SK-N-SH (cell line): Measurements from ENCODE around the gene KCNK4. TPM values are rescaled to one million over a fixed set of nuclear protein-coding genes. Genes with fewer than 3 reads are reported as not detected.
A peak's percentile ranks its signal among the peaks of the same experiment; 100 is the strongest.

Source experiments
- CTCF ChIA-PET: fragments of 300-600, 350-600 bp; formaldehyde crosslinking; extraction: SDS; loops from one replicate; lab custom pipeline; 2021; lab: Yijun Ruan, JAX
- POLR2A ChIA-PET: fragments of 350-600 bp; sonication (Branson Sonifier 250); formaldehyde crosslinking; extraction: SDS; loops from one replicate; lab custom pipeline; 2020; ENCODE audit warnings: antibody characterized with exemption, inconsistent platforms; lab: Yijun Ruan, JAX
- DNase-seq: peaks from one replicate; pipeline ENCODE4 v3.0.0; 2012
- H2AFZ ChIP-seq: fragments of 200-600 bp; sonication (generic); 2 replicates; pipeline ENCODE4 v1.8.1; 2016; ENCODE audit warnings: antibody characterized with exemption, mild to moderate bottlenecking, low read depth
- H3F3A ChIP-seq: fragments of 200-600 bp; sonication (generic); replicated peaks from 2 replicates; pipeline ENCODE3; 2016; ENCODE audit warnings: antibody characterized with exemption, mild to moderate bottlenecking; ENCODE audit not compliant: insufficient read depth
- H3K27ac ChIP-seq, 2 experiments: fragments of 200-500 bp in 1 of 2; fragments of 200-600 bp in 1 of 2; sonication (Bioruptor generic) in 1 of 2; sonication (generic), shearing (Covaris generic) in 1 of 2; 2 replicates each; pipeline versions ENCODE4 v1.5.1 to v1.6.1; 2014 to 2016; ENCODE audit warnings: low read depth in 2 of 2, inconsistent platforms in 1 of 2, low read length in 1 of 2, mild to moderate bottlenecking in 1 of 2, mixed read lengths in 1 of 2
- H3K27me3 ChIP-seq: fragments of 200-600 bp; sonication (generic), shearing (Covaris generic); 2 replicates; pipeline ENCODE4 v1.6.1; 2016; ENCODE audit warnings: mixed run types; ENCODE audit not compliant: insufficient read depth
- H3K36me3 ChIP-seq, 2 experiments: fragments of 200-500 bp in 1 of 2; fragments of 200-600 bp in 1 of 2; sonication (Bioruptor generic) in 1 of 2; sonication (generic) in 1 of 2; replicated peaks in 1 of 2; 2 replicates each; pipeline versions ENCODE3 to v1.5.1; 2014 to 2016; ENCODE audit warnings: low read length in 1 of 2, mild to moderate bottlenecking in 1 of 2; ENCODE audit not compliant: insufficient read depth in 2 of 2, control insufficient read depth in 1 of 2
- H3K4me1 ChIP-seq, 2 experiments: fragments of 200-500 bp in 1 of 2; fragments of 200-600 bp in 1 of 2; sonication (Bioruptor generic) in 1 of 2; sonication (generic), shearing (Covaris generic) in 1 of 2; 2 replicates each; pipeline versions ENCODE4 v1.5.1 to v1.6.1; 2014 to 2016; ENCODE audit warnings: low read depth in 1 of 2, low read length in 1 of 2, mixed run types in 1 of 2; ENCODE audit not compliant: insufficient read depth in 2 of 2, control insufficient read depth in 1 of 2
- H3K4me2 ChIP-seq: fragments of 200-600 bp; sonication (generic), shearing (Covaris generic); 2 replicates; pipeline ENCODE4 v1.6.1; 2017; ENCODE audit warnings: mixed run types
- H3K4me3 ChIP-seq, 2 experiments: fragments of 200-500 bp in 1 of 2; fragments of 200-600 bp in 1 of 2; sonication (Bioruptor generic) in 1 of 2; sonication (generic), shearing (Covaris generic) in 1 of 2; 2 replicates each; pipeline versions ENCODE4 v1.5.1 to v1.8.1; 2014 to 2016; ENCODE audit warnings: low read depth in 2 of 2, inconsistent platforms in 1 of 2, low read length in 1 of 2, mild to moderate bottlenecking in 1 of 2, mixed read lengths in 1 of 2, moderate library complexity in 1 of 2
- H3K79me2 ChIP-seq: fragments of 200-600 bp; sonication (generic); 2 replicates; pipeline ENCODE4 v1.8.1; 2017; ENCODE audit warnings: mild to moderate bottlenecking; ENCODE audit not compliant: insufficient read depth
- H3K9ac ChIP-seq: fragments of 200-600 bp; sonication (generic); 2 replicates; pipeline ENCODE4 v1.6.1; 2017; ENCODE audit warnings: mixed run types
- H3K9me2 ChIP-seq: fragments of 200-600 bp; sonication (generic); 2 replicates; pipeline ENCODE4 v1.6.1; 2017; ENCODE audit warnings: mixed run types
- H3K9me3 ChIP-seq: fragments of 200-600 bp; sonication (generic); 2 replicates; pipeline ENCODE4 v1.6.1; 2017; ENCODE audit warnings: mixed run types, mild to moderate bottlenecking, moderate library complexity
- H4K20me1 ChIP-seq: fragments of 200-600 bp; sonication (generic); 2 replicates; pipeline ENCODE4 v1.6.1; 2017; ENCODE audit warnings: mild to moderate bottlenecking, mixed run types; ENCODE audit not compliant: insufficient read depth
- CHD2 ChIP-seq: fragments of 150-350 bp; IDR thresholded peaks from 2 replicates; pipeline ENCODE4 v1.6.1; 2018; ENCODE audit warnings: low read length; ENCODE audit not compliant: partially characterized antibody
- EP300 ChIP-seq, 2 experiments: IDR thresholded peaks; 2 replicates each; pipeline versions ENCODE4 v1.4.0 to v1.6.1; 2012; ENCODE audit warnings: borderline replicate concordance in 1 of 2, low read depth in 1 of 2, low read length in 1 of 2
- EZH2phosphoT487 ChIP-seq: fragments of 200-600 bp; sonication (generic); IDR thresholded peaks from 2 replicates; pipeline ENCODE4 v1.6.1; 2017; ENCODE audit warnings: low read depth, mixed run types, mild to moderate bottlenecking, antibody characterized with exemption, moderate library complexity, borderline replicate concordance
- FOSL2 ChIP-seq: IDR thresholded peaks from 2 replicates; pipeline ENCODE4 v1.4.0; 2012; ENCODE audit warnings: low read depth, mild to moderate bottlenecking, moderate library complexity, borderline replicate concordance
- FOXJ3 ChIP-seq: sonication (generic); formaldehyde crosslinking; IDR thresholded peaks from 2 replicates; pipeline ENCODE4 v1.5.1; 2020; ENCODE audit warnings: mild to moderate bottlenecking, missing genetic modification reagents
- FOXM1 ChIP-seq: IDR thresholded peaks from 2 replicates; pipeline ENCODE4 v1.4.0; 2012; ENCODE audit warnings: low read depth, mild to moderate bottlenecking
- GABPA ChIP-seq: IDR thresholded peaks from 2 replicates; pipeline ENCODE4 v1.4.0; 2012; ENCODE audit warnings: low read depth, mild to moderate bottlenecking
- GATA2 ChIP-seq: sonication (generic); formaldehyde crosslinking; IDR thresholded peaks from 2 replicates; pipeline ENCODE4 v1.5.0; 2020; ENCODE audit warnings: mild to moderate bottlenecking, missing genetic modification reagents
- MXI1 ChIP-seq: IDR thresholded peaks from 2 replicates; pipeline ENCODE4 v1.6.1; 2012; ENCODE audit warnings: mild to moderate bottlenecking, low read depth, low read length, improper control_type of control experiment
- NFIC ChIP-seq: IDR thresholded peaks from 2 replicates; pipeline ENCODE4 v1.4.0; 2012; ENCODE audit warnings: borderline replicate concordance
- NRF1 ChIP-seq: IDR thresholded peaks from 2 replicates; pipeline ENCODE4 v1.6.1; 2012; ENCODE audit warnings: low read depth, mild to moderate bottlenecking, low read length
- POLR2AphosphoS5 ChIP-seq: IDR thresholded peaks from 2 replicates; pipeline ENCODE4 v1.6.1; 2012; ENCODE audit warnings: low read depth, low read length
- RAD21 ChIP-seq: IDR thresholded peaks from 2 replicates; pipeline ENCODE4 v1.6.1; 2012; ENCODE audit warnings: mild to moderate bottlenecking, low read length
- RFX5 ChIP-seq: IDR thresholded peaks from 2 replicates; pipeline ENCODE4 v1.6.1; 2012; ENCODE audit warnings: mild to moderate bottlenecking, improper control_type of control experiment, low read length
- TAF1 ChIP-seq: IDR thresholded peaks from 2 replicates; pipeline ENCODE4 v1.6.1; 2012; ENCODE audit warnings: low read depth, mild to moderate bottlenecking, low read length, moderate library complexity, borderline replicate concordance
- TCF12 ChIP-seq: IDR thresholded peaks from 2 replicates; pipeline ENCODE4 v1.4.0; 2012
- TEAD4 ChIP-seq: IDR thresholded peaks from 2 replicates; pipeline ENCODE4 v1.4.0; 2012; ENCODE audit warnings: mild to moderate bottlenecking, borderline replicate concordance; ENCODE audit not compliant: insufficient read depth
- WGBS: methylation state at CpG from one replicate; pipeline ENCODE4 v1.1.6; 2017; ENCODE audit warnings: low lambda C conversion rate; 5-methylcytosine and 5-hydroxymethylcytosine counted together
- polyA plus RNA-seq, 3 experiments: library from polyadenylated mRNA; depleted of rRNA; stranded (reverse); fragments of >200 nt; gene quantifications; 2 replicates each; pipeline ENCODE4 v1.2.3, GENCODE V29; 2012
- TF ChIP-seq, protein P1 (sequence below): IDR thresholded peaks from 2 replicates; pipeline ENCODE4 v1.4.0; 2012; ENCODE audit warnings: low read depth, borderline replicate concordance
- TF ChIP-seq, protein P2 (sequence below): fragments of 150-350 bp; IDR thresholded peaks from 2 replicates; pipeline ENCODE4 v1.6.1; 2017; ENCODE audit warnings: antibody characterized with exemption, low read length, low read depth, borderline replicate concordance
- TF ChIP-seq, protein P3 (sequence below): IDR thresholded peaks from 2 replicates; pipeline ENCODE4 v1.4.0; 2012; ENCODE audit warnings: low read depth
- TF ChIP-seq, protein P4 (sequence below): IDR thresholded peaks from 2 replicates; pipeline ENCODE4; 2012
- TF ChIP-seq, protein P5 (sequence below): IDR thresholded peaks from 2 replicates; pipeline ENCODE4 v1.6.1; 2012; ENCODE audit warnings: mild to moderate bottlenecking, low read depth, low read length, moderate library complexity
- TF ChIP-seq, protein P6 (sequence below): fragments of 200-600 bp; sonication (generic); IDR thresholded peaks from 2 replicates; pipeline ENCODE4 v1.6.1; 2017; ENCODE audit warnings: antibody characterized with exemption, mild to moderate bottlenecking, moderate library complexity

The KCNK4 gene
- polyA plus RNA-seq, 1 of the 3 experiments (the other 2 are of a cell fraction) = 0.16 TPM

DNA sequence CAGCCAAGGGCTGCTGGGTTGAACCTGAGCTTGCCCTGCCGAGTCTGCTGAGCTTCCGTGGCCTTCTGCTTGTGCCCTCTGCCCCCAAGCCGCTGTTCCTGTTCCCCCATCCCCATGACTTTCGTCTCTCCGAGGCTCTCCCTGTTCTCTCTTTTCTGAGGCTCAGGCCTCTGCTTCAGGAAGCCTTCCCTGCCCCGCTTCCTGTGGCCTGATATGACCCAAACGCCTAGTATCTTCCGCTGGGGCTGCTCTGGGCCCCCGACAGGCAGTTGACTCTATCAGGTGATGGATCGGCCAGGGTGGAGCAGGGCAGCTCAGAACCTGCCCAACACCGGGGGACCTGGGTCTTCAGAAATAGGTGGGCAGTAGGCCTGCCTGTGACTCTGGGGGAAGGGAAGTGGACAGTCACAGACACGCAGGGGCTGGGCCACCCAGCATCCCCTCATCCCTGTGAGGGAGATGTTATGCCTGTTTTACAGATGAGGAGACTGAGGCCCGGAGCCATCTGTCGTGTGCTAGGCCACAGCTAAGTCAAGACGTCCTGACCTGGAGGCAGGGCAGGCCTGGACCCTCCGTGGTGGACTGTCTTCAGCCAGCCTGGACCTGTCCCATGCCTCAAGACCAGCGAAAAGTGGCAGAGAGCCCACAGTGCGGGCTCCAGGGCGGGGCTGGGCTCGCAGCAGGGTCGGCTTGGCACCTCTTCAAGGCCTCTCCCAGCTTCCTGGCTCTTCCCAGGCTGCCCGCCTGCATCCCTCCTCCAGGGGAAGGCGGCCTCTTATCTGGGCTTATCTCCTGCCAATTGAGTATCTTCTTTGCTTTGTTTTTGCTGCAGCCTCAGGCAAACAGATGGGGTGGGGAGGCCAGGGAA, 22.8 kb upstream of the KCNK4 start:
- CTCF ChIA-PET = interaction anchor here (0.6 to 6.9 kb wide), 11 partner anchors 10 to 376 kb away, joined by 3 to 89 read pairs (median 4); partner anchors contain the start of genes ESRRA, KCNK4, PLCB3 and PRDX5
- H3K9me3 ChIP-seq = no peaks in the 10 kb centered on the region
- peaks cover 12 to 55% of the 10 kb centered on the region in 2 experiments; a peak in 3 of 4 replicates for H3K4me1 ChIP-seq
- no peaks in the 10 kb centered on the region for H4K20me1 ChIP-seq
- H3K9ac ChIP-seq = peak overlapping the region; percentile 63
- H2AFZ ChIP-seq = no peak overlapping the region
- no peaks in the 10 kb centered on the region for H3K9me2 ChIP-seq
- DNase-seq = peak; percentile 77
- POLR2A ChIA-PET = interaction anchor here (0.9 to 6.5 kb wide), 8 partner anchors 11 to 64 kb away, joined by 3 to 112 read pairs (median 3); partner anchors contain the start of genes BAD, ESRRA, FKBP2 and NUDT22
- H3K27ac ChIP-seq = peak overlapping the region; percentile 88 to 97
- peaks cover 15 to 20% of the 10 kb centered on the region in 2 experiments for H3K36me3 ChIP-seq
- WGBS = 74% methylated on average over 16 of the region's 23 CpGs
- peak overlapping the region; percentile 89 for H3K4me2 ChIP-seq
- H3K4me3 ChIP-seq = peak overlapping the region in 1 of 2 experiments; percentile 60; a peak in 2 of 4 replicates
- TF ChIP-seq, protein P1, sequence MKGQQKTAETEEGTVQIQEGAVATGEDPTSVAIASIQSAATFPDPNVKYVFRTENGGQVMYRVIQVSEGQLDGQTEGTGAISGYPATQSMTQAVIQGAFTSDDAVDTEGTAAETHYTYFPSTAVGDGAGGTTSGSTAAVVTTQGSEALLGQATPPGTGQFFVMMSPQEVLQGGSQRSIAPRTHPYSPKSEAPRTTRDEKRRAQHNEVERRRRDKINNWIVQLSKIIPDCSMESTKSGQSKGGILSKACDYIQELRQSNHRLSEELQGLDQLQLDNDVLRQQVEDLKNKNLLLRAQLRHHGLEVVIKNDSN = no peak
- TF ChIP-seq FOXM1 (no peak), TCF12 (no peak), EP300 (IDR thresholded peaks at IDR 0.05; ENCODE audit: borderline replicate concordance in 1 of 2, low read depth in 1 of 2, low read length in 1 of 2) (peak in 1 of 2 experiments; percentile 52; a peak in 1 of 4 replicates), POLR2AphosphoS5 (no peak), CHD2 (peak; percentile 6), GATA2 (CRISPR knock-in tag) (peak; percentile 90), FOSL2 (no peak), NRF1 (no peak), GABPA (no peak), EZH2phosphoT487 (no peak), TEAD4 (no peak), NFIC (peak; percentile 55), MXI1 (no peak), RAD21 (peak; percentile 17; the same call in 1 of the 2 replicates), RFX5 (no peak), FOXJ3 (CRISPR knock-in tag) (peak; percentile 81; the same call in 1 of the 2 replicates), TAF1 (0 out of 2 replicates have a peak, but pooled peaks have one; percentile 2)
- TF ChIP-seq, protein P2, sequence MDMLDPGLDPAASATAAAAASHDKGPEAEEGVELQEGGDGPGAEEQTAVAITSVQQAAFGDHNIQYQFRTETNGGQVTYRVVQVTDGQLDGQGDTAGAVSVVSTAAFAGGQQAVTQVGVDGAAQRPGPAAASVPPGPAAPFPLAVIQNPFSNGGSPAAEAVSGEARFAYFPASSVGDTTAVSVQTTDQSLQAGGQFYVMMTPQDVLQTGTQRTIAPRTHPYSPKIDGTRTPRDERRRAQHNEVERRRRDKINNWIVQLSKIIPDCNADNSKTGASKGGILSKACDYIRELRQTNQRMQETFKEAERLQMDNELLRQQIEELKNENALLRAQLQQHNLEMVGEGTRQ = no peak
- TF ChIP-seq, protein P3, sequence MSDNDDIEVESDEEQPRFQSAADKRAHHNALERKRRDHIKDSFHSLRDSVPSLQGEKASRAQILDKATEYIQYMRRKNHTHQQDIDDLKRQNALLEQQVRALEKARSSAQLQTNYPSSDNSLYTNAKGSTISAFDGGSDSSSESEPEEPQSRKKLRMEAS = no peak
- TF ChIP-seq, protein P4, sequence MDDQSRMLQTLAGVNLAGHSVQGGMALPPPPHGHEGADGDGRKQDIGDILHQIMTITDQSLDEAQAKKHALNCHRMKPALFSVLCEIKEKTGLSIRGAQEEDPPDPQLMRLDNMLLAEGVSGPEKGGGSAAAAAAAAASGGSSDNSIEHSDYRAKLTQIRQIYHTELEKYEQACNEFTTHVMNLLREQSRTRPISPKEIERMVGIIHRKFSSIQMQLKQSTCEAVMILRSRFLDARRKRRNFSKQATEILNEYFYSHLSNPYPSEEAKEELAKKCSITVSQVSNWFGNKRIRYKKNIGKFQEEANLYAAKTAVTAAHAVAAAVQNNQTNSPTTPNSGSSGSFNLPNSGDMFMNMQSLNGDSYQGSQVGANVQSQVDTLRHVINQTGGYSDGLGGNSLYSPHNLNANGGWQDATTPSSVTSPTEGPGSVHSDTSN = no peak
- TF ChIP-seq, protein P5, sequence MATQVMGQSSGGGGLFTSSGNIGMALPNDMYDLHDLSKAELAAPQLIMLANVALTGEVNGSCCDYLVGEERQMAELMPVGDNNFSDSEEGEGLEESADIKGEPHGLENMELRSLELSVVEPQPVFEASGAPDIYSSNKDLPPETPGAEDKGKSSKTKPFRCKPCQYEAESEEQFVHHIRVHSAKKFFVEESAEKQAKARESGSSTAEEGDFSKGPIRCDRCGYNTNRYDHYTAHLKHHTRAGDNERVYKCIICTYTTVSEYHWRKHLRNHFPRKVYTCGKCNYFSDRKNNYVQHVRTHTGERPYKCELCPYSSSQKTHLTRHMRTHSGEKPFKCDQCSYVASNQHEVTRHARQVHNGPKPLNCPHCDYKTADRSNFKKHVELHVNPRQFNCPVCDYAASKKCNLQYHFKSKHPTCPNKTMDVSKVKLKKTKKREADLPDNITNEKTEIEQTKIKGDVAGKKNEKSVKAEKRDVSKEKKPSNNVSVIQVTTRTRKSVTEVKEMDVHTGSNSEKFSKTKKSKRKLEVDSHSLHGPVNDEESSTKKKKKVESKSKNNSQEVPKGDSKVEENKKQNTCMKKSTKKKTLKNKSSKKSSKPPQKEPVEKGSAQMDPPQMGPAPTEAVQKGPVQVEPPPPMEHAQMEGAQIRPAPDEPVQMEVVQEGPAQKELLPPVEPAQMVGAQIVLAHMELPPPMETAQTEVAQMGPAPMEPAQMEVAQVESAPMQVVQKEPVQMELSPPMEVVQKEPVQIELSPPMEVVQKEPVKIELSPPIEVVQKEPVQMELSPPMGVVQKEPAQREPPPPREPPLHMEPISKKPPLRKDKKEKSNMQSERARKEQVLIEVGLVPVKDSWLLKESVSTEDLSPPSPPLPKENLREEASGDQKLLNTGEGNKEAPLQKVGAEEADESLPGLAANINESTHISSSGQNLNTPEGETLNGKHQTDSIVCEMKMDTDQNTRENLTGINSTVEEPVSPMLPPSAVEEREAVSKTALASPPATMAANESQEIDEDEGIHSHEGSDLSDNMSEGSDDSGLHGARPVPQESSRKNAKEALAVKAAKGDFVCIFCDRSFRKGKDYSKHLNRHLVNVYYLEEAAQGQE = no peak
- TF ChIP-seq, protein P6, sequence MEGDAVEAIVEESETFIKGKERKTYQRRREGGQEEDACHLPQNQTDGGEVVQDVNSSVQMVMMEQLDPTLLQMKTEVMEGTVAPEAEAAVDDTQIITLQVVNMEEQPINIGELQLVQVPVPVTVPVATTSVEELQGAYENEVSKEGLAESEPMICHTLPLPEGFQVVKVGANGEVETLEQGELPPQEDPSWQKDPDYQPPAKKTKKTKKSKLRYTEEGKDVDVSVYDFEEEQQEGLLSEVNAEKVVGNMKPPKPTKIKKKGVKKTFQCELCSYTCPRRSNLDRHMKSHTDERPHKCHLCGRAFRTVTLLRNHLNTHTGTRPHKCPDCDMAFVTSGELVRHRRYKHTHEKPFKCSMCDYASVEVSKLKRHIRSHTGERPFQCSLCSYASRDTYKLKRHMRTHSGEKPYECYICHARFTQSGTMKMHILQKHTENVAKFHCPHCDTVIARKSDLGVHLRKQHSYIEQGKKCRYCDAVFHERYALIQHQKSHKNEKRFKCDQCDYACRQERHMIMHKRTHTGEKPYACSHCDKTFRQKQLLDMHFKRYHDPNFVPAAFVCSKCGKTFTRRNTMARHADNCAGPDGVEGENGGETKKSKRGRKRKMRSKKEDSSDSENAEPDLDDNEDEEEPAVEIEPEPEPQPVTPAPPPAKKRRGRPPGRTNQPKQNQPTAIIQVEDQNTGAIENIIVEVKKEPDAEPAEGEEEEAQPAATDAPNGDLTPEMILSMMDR = no peak
- peaks cover 19% of the 10 kb centered on the region for H3K79me2 ChIP-seq
- H3K27me3 ChIP-seq = no peaks in the 10 kb centered on the region
- peaks cover 40% of the 10 kb centered on the region for H3F3A ChIP-seq
